GM12801 (cell line): Measurements from ENCODE around the gene IL1RAPL1.

Experiments
- TF ChIP-seq, protein P1 (sequence below): IDR thresholded peaks from one replicate; pipeline ENCODE4 v1.5.1; 2011; ENCODE audit warnings: control low read depth; ENCODE audit not compliant: insufficient read length; ENCODE audit errors: extremely low read depth

The IL1RAPL1 gene

DNA sequence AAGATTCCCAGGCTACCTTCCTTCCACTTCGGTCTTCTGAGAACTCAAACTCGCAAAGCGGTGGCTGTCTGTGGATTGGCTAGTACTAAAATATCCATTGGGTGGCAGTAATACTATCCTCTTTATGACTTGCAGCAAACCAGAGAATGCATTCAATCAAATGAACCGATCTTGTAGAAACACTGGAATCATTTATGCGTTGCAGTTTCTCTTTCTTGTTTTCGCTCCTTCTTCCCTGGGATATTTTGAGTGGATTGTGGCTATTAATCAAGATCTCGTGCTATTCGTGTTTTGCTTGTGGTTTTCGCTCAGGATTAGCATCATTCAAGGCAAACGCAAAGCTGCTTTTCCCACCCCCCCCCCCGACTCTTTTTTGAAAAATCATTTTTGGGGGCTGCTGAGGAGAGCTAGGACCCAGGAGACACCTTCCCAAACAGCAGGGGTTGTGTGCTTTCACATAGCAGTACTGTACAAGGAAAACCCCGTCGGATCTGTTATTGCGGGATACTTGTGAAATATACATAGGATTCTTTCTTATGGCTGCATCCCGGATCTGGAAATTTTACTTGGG lies at the start of gene IL1RAPL1:
Gene IL1RAPL1 (plus strand): TSS at position 466 of the 571 bp plus-strand sequence.
- TF ChIP-seq, protein P1, sequence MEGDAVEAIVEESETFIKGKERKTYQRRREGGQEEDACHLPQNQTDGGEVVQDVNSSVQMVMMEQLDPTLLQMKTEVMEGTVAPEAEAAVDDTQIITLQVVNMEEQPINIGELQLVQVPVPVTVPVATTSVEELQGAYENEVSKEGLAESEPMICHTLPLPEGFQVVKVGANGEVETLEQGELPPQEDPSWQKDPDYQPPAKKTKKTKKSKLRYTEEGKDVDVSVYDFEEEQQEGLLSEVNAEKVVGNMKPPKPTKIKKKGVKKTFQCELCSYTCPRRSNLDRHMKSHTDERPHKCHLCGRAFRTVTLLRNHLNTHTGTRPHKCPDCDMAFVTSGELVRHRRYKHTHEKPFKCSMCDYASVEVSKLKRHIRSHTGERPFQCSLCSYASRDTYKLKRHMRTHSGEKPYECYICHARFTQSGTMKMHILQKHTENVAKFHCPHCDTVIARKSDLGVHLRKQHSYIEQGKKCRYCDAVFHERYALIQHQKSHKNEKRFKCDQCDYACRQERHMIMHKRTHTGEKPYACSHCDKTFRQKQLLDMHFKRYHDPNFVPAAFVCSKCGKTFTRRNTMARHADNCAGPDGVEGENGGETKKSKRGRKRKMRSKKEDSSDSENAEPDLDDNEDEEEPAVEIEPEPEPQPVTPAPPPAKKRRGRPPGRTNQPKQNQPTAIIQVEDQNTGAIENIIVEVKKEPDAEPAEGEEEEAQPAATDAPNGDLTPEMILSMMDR, result no peak

DNA sequence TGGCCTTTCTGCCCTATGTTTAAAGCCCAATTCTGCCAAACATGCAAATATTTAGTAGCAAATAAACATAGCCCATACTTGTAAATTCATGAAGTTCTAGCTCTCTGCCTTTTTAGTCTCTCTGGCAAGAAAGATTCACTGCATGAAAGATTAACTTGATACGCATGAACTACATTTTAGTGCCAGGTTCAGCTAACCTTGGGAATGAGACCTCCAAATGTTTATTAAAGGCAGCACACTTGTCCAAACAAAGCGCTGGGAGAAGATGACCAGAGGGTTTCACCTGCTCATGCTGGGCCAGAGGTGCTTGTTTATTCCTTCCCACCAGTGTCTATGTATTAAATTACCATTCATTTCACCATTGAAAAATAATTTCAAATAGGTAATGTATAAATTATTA lies 44.5 kb upstream of the IL1RAPL1 start:
- TF ChIP-seq, protein P1, result no peak

DNA sequence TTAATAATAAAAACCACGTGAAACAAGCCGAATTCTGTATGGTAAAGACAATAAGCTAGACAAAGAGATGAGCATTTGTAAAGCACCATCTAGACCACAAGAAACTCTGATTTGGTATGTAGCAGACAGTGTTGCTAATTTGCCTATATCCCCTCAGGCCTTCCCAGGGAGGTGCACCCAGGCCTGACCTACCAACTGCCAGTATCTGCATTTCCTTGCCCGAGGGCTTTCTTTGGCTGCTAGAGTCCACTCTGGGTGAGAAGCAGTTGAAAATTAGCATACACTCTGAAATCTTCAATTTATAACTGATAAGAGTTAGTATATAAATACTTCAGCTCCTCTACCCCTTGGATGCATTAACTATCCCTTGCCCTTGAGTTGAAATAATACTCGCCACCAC lies 37.4 kb upstream of the IL1RAPL1 start:
- TF ChIP-seq, protein P1, result no peak

DNA sequence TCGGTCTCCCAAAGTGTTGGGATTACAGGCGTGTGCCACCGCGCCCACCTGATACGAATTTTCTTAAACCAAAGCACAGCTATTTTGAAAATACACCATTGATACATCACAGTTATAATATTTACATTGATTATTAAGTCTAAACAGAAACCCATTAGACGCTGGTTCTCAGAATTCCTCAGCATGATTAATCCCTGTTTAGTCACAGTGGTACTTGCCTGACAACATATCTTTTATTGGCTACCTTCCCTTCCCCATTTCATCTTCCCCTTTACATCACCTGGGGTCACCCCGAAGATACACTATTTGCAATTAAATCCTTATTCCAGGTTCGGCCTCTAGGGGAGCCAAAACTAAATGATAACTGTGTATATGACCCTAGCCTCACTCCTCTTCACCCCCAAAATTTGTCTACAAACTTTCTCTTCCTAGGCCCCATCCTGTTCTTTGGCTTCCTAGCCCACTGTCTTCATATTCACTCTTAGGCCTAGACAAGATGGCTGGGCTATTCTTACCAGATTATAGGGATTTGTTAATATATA lies 36.8 kb upstream of the IL1RAPL1 start:
- TF ChIP-seq, protein P1, result no peak

DNA sequence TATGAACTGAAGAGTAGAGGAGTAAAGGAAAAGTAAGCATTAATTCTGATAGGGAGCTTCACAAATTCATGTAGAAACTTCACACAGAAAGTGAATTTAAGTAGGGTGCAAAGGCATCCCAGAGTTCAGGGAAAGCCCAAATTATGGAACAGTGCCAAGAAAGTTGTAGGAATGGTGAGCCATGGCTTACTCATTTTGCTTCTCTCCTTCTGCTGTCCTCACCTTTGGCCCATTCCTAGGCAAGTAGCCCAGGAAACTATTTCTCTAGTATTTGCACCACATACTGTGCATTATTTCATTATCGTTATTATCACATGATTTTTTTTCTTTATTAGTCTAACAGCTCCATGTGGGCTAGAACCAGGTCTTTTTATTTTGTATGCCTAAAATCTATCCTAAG lies 34.9 kb upstream of the IL1RAPL1 start:
- TF ChIP-seq, protein P1, result no peak

DNA sequence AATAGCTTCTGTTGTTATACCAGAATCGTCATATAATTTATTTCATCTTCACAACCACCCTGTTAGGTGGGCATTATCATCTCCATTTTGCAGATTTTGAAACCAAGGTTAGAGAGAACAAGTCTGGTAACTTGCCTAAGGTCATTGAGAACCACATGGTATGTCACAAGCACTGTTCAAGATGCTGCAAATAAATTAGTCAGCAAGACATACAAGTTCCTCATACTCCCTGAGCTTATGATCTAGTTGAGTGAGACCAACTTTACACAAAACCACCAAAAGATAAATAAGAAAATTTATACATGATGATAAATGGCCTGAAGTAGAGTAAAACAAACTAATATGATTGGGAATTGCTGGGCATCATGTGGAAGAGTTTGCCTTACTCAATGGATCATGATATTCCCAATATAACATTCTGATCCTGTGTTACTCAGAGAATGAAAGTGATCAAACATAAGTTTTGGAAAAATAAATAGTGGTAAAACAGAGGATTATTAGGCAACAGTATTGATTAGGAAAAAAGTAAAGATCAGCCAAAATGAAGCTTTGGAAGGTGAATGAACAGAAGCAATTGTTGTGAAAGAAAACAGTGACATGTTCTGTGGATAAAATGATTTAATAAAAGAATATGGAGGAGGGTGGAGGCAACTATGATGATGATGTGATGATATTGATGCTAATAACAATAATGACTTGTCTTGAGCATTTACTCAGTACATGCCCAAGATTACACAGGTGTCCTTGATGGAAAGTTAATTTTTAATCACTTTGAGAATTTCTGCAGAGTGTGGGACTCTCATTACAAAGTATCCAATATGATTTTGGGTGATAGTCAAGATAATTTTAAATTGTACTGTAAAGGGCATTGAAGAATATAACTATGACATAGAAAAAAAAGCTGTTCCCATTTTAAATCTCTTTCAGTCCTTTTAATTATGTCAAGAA lies 34.1 kb upstream of the IL1RAPL1 start:
- TF ChIP-seq, protein P1, result no peak

DNA sequence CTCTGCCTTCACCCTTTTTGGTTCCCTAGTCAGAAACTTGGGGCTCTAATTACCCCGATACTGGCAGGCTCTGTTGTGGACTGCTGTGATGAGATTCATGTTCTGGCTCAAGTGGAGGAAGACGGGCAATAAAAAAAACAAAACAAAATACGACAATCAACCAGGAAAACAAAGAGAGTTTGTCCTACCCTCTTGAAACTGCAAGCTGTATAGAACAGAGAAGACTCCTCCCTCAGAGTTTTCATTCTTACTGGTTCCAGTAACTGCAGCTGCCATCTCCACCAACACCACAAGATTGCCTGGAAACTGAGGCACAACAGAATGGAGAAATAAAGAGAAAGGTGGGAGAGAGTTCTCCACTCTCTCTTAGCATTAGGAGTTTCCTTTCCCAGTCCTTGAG lies 11.1 kb upstream of the IL1RAPL1 start:
- TF ChIP-seq, protein P1, result no peak
